Activated B cell treated with CpG ODN at 0.5 μM for 24 hours (primary cell): ENCODE measurements around the gene DLAT. TPM values are rescaled to one million over a fixed set of nuclear protein-coding genes. Genes with fewer than 3 reads are reported as not detected.
A peak's percentile ranks its signal among the peaks of the same experiment; 100 is the strongest.
"Not testable (repeated sequence)": the region's sequence is repeated elsewhere in the genome, so short reads cannot be mapped to it uniquely, and the experiment has no call there.

ENCODE experiments used
- ATAC-seq: fragments of 200-7000 bp; cut with Tn5 transposase; one replicate; pipeline ENCODE4 v1.10.0; 2021; ENCODE audit warnings: low read depth, mild to moderate bottlenecking, moderate library complexity
- CTCF ChIA-PET: fragments of 350-600 bp; sonication (Branson Sonifier 250); formaldehyde crosslinking; loops from one replicate; lab custom pipeline; 2021; ENCODE audit warnings: antibody characterized with exemption; lab: Charles Lee
- POLR2A ChIA-PET: fragments of 350-600 bp; sonication (Branson Sonifier 250); formaldehyde crosslinking; loops from one replicate; lab custom pipeline; 2021; ENCODE audit warnings: antibody characterized with exemption; lab: Charles Lee
- DNase-seq: peaks from one replicate; pipeline ENCODE4 v3.0.0; 2022
- H3K27ac Mint-ChIP-seq: one replicate; pipeline ENCODE4 v1.8.0; 2020; ENCODE audit warnings: mixed read lengths
- H3K27me3 Mint-ChIP-seq: one replicate; pipeline ENCODE4 v1.8.0; 2021; ENCODE audit warnings: mixed read lengths
- H3K36me3 Mint-ChIP-seq: one replicate; pipeline ENCODE4 v1.8.0; 2021; ENCODE audit warnings: low read depth, mixed read lengths
- H3K4me1 Mint-ChIP-seq: one replicate; pipeline ENCODE4 v1.8.0; 2021; ENCODE audit warnings: mixed read lengths
- H3K4me3 Mint-ChIP-seq: one replicate; pipeline ENCODE4 v1.8.0; 2020; ENCODE audit warnings: mild to moderate bottlenecking, mixed read lengths
- H3K9me3 Mint-ChIP-seq: one replicate; pipeline ENCODE4 v1.8.0; 2020; ENCODE audit warnings: mixed read lengths
- intact Hi-C: fragments of 100-400 bp; cut with micrococcal nuclease; formaldehyde crosslinking; loops from one replicate; pipeline ENCODE4 v1.15.1; 2024
- total RNA-seq: library from RNA; stranded (reverse); gene quantifications from 2 replicates; pipeline ENCODE4 v1.2.3, GENCODE V29; 2022
- TF ChIP-seq, protein P1 (sequence below): fragments of 200-600 bp; IDR thresholded peaks from one replicate; pipeline ENCODE4 v1.8.0; 2022; ENCODE audit warnings: antibody characterized with exemption, mild to moderate bottlenecking

The DLAT gene
- total RNA-seq, 1 donor from 2014 or later = 31.5 TPM

DNA sequence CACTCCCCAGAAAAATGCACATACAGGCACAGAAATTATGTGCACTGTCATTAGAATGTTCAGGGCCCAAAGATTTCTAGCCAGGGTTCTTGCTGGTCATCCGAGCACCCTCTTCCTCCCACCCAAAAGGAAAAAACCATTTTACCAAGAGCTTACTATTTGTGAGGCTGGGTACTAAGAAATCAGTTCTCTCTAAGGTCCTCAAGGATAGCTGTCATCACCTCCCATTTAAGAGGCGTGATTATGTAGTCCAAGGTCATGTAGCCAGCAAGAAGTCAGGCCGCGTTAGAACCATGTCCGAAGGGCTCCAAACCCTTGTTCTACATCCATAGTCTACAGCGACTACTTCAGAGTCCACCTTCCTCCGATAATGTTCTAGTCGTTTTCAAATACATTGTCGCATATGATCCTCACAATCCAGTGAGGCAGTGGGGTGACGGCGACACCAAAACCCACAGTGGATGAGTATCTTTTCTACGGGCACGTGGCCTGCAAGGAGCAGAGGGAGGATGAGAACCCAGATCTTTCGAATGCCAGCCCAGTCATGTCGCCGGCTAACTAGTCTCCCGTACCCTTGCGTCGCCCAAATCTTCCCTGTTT, 60.7 kb downstream of the DLAT start:
- no peaks in the 10 kb centered on the region for H3K9me3 Mint-ChIP-seq
- peak; percentile 19 for ATAC-seq
- ChIA-PET CTCF (interaction anchor here (0.9 to 2.0 kb wide), 8 partner anchors 83 to 1204 kb away, joined by 3 to 5 read pairs (median 3); no protein-coding TSS in a partner anchor), POLR2A (interaction anchor here (0.7 to 2.0 kb wide), 12 partner anchors 8 to 215 kb away, joined by 3 to 20 read pairs (median 4); partner anchors contain the start of genes ALG9, NKAPD1 and PIH1D2)
- TF ChIP-seq, protein P1, sequence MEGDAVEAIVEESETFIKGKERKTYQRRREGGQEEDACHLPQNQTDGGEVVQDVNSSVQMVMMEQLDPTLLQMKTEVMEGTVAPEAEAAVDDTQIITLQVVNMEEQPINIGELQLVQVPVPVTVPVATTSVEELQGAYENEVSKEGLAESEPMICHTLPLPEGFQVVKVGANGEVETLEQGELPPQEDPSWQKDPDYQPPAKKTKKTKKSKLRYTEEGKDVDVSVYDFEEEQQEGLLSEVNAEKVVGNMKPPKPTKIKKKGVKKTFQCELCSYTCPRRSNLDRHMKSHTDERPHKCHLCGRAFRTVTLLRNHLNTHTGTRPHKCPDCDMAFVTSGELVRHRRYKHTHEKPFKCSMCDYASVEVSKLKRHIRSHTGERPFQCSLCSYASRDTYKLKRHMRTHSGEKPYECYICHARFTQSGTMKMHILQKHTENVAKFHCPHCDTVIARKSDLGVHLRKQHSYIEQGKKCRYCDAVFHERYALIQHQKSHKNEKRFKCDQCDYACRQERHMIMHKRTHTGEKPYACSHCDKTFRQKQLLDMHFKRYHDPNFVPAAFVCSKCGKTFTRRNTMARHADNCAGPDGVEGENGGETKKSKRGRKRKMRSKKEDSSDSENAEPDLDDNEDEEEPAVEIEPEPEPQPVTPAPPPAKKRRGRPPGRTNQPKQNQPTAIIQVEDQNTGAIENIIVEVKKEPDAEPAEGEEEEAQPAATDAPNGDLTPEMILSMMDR = no peak
- H3K4me1 Mint-ChIP-seq = peaks cover 45% of the 10 kb centered on the region
- H3K36me3 Mint-ChIP-seq = peaks cover 86% of the 10 kb centered on the region
- peak overlapping the region; percentile 97 for H3K27ac Mint-ChIP-seq
- peak overlapping the region; percentile 100 for H3K4me3 Mint-ChIP-seq
- intact Hi-C loops = loop anchor here (1.0 to 5.0 kb wide), 9 partner anchors 12 to 483 kb away; partner anchors contain the start of genes CFAP68, DLAT, FDXACB1 and NKAPD1
- no peaks in the 10 kb centered on the region for H3K27me3 Mint-ChIP-seq
- DNase-seq = no peak

DNA sequence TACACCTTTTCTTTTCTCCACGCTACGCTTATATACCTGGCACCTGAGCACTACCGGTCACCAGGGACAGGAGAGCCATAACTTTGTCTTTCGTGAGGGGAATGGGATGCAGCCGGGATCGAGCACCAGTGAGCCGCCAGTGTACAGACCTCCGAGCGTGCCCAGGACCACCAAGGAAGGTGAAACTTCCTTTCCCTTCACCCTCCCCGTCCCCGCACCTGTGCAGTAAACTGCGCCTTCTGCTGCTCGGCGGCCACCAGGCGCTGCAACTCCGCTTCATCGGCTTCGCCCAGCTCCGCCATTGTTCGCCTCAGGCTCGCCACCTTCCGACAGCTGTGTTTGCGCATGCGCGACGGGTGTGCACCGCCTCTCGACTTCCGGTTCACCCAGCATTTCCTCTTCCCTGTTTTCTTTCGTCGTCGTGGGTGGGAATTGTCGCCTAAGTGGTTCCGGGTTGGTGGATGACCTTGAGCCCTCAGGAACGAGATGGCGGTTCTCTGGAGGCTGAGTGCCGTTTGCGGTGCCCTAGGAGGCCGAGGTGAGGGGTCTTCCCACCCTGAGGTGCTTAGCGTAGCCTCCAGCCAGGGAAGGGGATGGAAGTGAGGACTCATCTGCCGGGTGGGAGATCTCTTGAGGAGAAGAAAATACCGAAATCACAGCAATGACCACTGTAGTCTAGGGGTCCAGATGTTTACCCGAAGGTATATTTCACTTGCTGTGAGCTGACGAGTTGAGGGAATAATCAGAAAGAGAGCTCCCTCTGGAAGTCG, 61.4 kb downstream of the DLAT start, which contains the start of the genes SDHD and TIMM8B:
TSS of gene SDHD (plus strand) at position 452 of the 770 bp plus-strand sequence. CDS start at position 487, 35 bp downstream.
TSS of gene TIMM8B (minus strand) at position 335 of the 770 bp plus-strand sequence. CDS start at position 302, 33 bp downstream.
- Mint-ChIP-seq H3K36me3 (peaks cover 90% of the 10 kb centered on the region), H3K4me3 (peak within 1 kb of the TSS; percentile 100), H3K9me3 (no peaks in the 10 kb centered on the region), H3K27me3 (no peaks in the 10 kb centered on the region), H3K4me1 (peaks cover 45% of the 10 kb centered on the region), H3K27ac (peak within 1 kb of the TSS; percentile 97)
- TF ChIP-seq, protein P1 = no peak
- CTCF ChIA-PET = interaction anchor here (0.9 to 2.0 kb wide), 8 partner anchors 84 to 1203 kb away, joined by 3 to 5 read pairs (median 3); no protein-coding TSS in a partner anchor
- intact Hi-C loops = loop anchor here (1.0 to 5.0 kb wide), 9 partner anchors 12 to 484 kb away; partner anchors contain the start of genes CFAP68, DLAT, FDXACB1 and NKAPD1
- POLR2A ChIA-PET = interaction anchor here (0.6 to 2.0 kb wide), 15 partner anchors 9 to 1994 kb away, joined by 3 to 20 read pairs (median 4); partner anchors contain the start of genes ALG9, NKAPD1 and PIH1D2
- peak; percentile 88 for DNase-seq
- peak; percentile 88 for ATAC-seq

DNA sequence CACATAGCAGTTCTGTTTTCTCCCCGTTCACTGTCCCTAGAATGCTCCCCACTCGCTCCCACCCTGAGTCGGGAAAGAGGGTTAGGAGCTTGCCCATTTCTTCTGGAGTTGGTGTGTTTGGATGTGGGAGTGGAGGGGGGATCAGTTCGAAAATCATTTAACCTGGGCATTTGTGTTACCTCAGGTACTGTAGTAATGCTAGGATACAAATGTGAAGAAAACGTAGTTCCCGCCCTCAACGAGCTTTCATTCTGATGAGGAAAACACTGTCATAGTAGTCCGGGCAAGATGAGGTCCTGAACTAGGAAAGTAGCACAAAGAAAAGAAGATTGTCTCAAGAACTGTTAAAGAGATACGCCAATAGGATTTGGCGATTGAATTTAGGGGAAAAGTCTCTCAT, 62.0 kb downstream of the DLAT start:
- Mint-ChIP-seq H3K9me3 (no peaks in the 10 kb centered on the region), H3K4me1 (peaks cover 45% of the 10 kb centered on the region), H3K27ac (peak overlapping the region; percentile 97), H3K4me3 (peak overlapping the region; percentile 100), H3K36me3 (peaks cover 94% of the 10 kb centered on the region), H3K27me3 (no peaks in the 10 kb centered on the region)
- intact Hi-C loops = loop anchor here (2.0 to 5.0 kb wide), 2 partner anchors 35 to 484 kb away; partner anchors contain the start of gene SIK2
- POLR2A ChIA-PET = interaction anchor here (0.6 to 2.0 kb wide), 12 partner anchors 12 to 1994 kb away, joined by 3 to 20 read pairs (median 5); partner anchors contain the start of genes ALG9, NKAPD1 and PIH1D2
- CTCF ChIA-PET = interaction anchor here (0.9 to 2.0 kb wide), 6 partner anchors 149 to 1202 kb away, joined by 3 to 5 read pairs (median 4); no protein-coding TSS in a partner anchor
- DNase-seq (no peak), ATAC-seq (no peak)
- TF ChIP-seq, protein P1 = no peak

DNA sequence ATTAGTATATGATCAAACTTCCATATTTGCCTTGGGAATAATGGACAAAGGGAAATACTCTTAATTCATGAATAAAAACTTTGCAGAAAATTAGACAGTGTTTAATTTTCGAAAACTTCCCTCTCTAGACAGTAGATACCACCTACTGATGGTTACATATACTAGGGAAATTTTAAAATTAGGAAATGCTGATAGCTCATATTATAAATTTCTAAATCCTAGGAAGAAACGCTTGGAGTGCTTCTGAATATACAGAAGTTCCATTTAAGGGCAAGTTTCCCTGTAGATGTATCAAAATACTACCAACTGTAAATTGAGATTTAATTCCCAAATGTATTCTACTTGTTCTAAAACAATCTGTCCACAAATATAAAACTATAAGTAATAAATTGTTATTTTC, 70.1 kb downstream of the DLAT start:
- H3K4me1 Mint-ChIP-seq, H3K4me3 Mint-ChIP-seq, DNase-seq, H3K9me3 Mint-ChIP-seq, POLR2A ChIA-PET, H3K27me3 Mint-ChIP-seq, CTCF ChIA-PET, ATAC-seq, intact Hi-C loops, H3K27ac Mint-ChIP-seq: not testable (repeated sequence)
- peaks cover 69% of the 10 kb centered on the region for H3K36me3 Mint-ChIP-seq

DNA sequence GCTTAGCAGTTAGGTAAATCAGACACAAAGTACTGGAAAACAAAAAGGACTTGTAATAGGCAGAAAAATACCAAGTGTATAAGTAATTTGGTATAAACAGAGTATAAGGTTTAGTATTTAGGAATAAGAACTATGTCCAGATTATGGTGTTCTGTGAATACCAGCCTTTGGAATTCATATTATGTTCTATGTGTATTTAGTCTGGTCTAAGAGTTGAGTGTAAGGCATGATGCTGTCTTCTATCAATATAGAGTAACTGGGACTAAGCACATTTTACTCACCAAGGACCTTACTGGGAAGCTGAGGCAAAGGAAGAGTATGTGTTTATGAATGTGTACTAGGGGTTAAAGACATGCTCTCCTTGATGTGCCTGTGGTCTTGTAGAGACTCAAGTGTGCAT, 71.0 kb downstream of the DLAT start:
- POLR2A ChIA-PET = interaction anchor here (0.7 kb wide), 1 partner anchor 10 kb away, joined by 3 read pairs; the partner anchor contains the start of genes SDHD and TIMM8B
- H3K4me3 Mint-ChIP-seq = no peak overlapping the region
- H3K27ac Mint-ChIP-seq = no peak overlapping the region
- no peak for ATAC-seq
- no peaks in the 10 kb centered on the region for H3K4me1 Mint-ChIP-seq
- peaks cover 62% of the 10 kb centered on the region for H3K36me3 Mint-ChIP-seq
- no peaks in the 10 kb centered on the region for H3K9me3 Mint-ChIP-seq
- intact Hi-C loops = no loop called here
- no peaks in the 10 kb centered on the region for H3K27me3 Mint-ChIP-seq
- CTCF ChIA-PET = no interaction called here
- TF ChIP-seq, protein P1 = no peak
- DNase-seq = no peak
